AG09309 (cell line): ENCODE results near the gene PLXNC1.

Experiments used
- DNase-seq: peaks from one replicate; pipeline ENCODE4 v3.0.0-alpha.2; 2010; ENCODE audit warnings: low read depth
- H3K4me3 ChIP-seq: 2 replicates; pipeline ENCODE4 v1.5.1; 2011; ENCODE audit warnings: mild to moderate bottlenecking, low read depth, low read length, moderate library complexity; ENCODE audit not compliant: control insufficient read depth
- CTCF ChIP-seq: IDR thresholded peaks from 2 replicates; pipeline ENCODE4 v1.5.1; 2011; ENCODE audit warnings: mild to moderate bottlenecking, low read depth, low read length, inconsistent platforms; ENCODE audit not compliant: insufficient read depth, control insufficient read depth; ENCODE audit errors: missing control alignments

PLXNC1 gene

GRCh38 chr12:94285943-94286582 is 137.7 kb downstream of the PLXNC1 start:
- no peak for TF ChIP-seq CTCF
- no peak for DNase-seq
- no peak overlapping the region for H3K4me3 ChIP-seq

- DNase-seq: no peak
- no peak overlapping the region for H3K4me3 ChIP-seq
- no peak for TF ChIP-seq CTCF
These were observed 138.3 kb downstream of the PLXNC1 start for GRCh38 chr12:94286583-94287244.

- H3K4me3 ChIP-seq: no peak overlapping the region
- TF ChIP-seq CTCF: no peak
- no peak for DNase-seq
These were observed 138.9 kb downstream of the PLXNC1 start for GRCh38 chr12:94287245-94287628.

- peak; percentile 89 for DNase-seq
These were observed 141.3 kb downstream of the PLXNC1 start for GRCh38 chr12:94289461-94290312.

GRCh38 chr12:94290353-94290752 is 142.0 kb downstream of the PLXNC1 start:
- no peak overlapping the region for H3K4me3 ChIP-seq
- TF ChIP-seq CTCF: no peak
- no peak for DNase-seq

More at GRCh38 chr12:94289461-94290312, 141.3 kb downstream of the PLXNC1 start:
- TF ChIP-seq CTCF: no peak
- no peak overlapping the region for H3K4me3 ChIP-seq

- H3K4me3 ChIP-seq: no peak overlapping the region
- TF ChIP-seq CTCF: no peak
- DNase-seq: no peak
These were observed 148.8 kb downstream of the PLXNC1 start for GRCh38 chr12:94297096-94297699.
